GM18519 (cell line): ENCODE measurements around the gene DPY19L2.
"Not testable (repeated sequence)": the region's sequence is repeated elsewhere in the genome, so short reads cannot be mapped to it uniquely, and the experiment has no call there.

Experiments
- ATAC-seq: cut with Tn5 transposase; IDR thresholded peaks from one replicate; pipeline ENCODE4 v1.9.1; 2021; ENCODE audit warnings: mild to moderate bottlenecking, moderate library complexity; ENCODE audit not compliant: unreplicated experiment, low FRiP score

Gene DPY19L2

GRCh38 chr12:63545298-63545916, 122.9 kb downstream of the DPY19L2 start:
- not testable (repeated sequence) for ATAC-seq

- not testable (repeated sequence) for ATAC-seq
Observed at GRCh38 chr12:63538656-63539055, 129.6 kb downstream of the DPY19L2 start.

GRCh38 chr12:63537838-63538237, 130.5 kb downstream of the DPY19L2 start:
- not testable (repeated sequence) for ATAC-seq

- ATAC-seq, result not testable (repeated sequence)
Observed at GRCh38 chr12:63529641-63530040, 138.7 kb downstream of the DPY19L2 start.

- ATAC-seq, result no peak
Observed at GRCh38 chr12:63525831-63526230, 142.5 kb downstream of the DPY19L2 start.

GRCh38 chr12:63521706-63522105, 146.6 kb downstream of the DPY19L2 start:
- no peak for ATAC-seq
